Right lobe of liver (tissue), 4 donors: ENCODE measurements around the gene MOCOS.

Experiments used
- CTCF ChIP-seq, 4 donors: fragments of 200-600 bp in 3 of 4; fragments of 450-650 bp in 1 of 4; IDR thresholded peaks; one replicate each; pipeline versions ENCODE4 v1.5.1 to v1.8.0; 2016 to 2022; ENCODE audit warnings: antibody characterized with exemption in 4 of 4, mild to moderate bottlenecking in 2 of 4
- POLR2A ChIP-seq: fragments of 450-650 bp; IDR thresholded peaks from one replicate; pipeline ENCODE4 v1.6.1; 2017; ENCODE audit warnings: antibody characterized with exemption, mild to moderate bottlenecking
- donor health status: DM: no; HTN: no; CAD: no.
- donor health status: DM: no; HTN: no; CAD: no.
- donor health status: DM: no; HTN: yes; CAD: no.

GRCh38 chr18:36139245-36139644 is 48.1 kb upstream of the MOCOS start:
- no peak for TF ChIP-seq CTCF (IDR thresholded peaks at IDR 0.05)
- no peak for TF ChIP-seq POLR2A
